Liver (tissue), 9 donors: ENCODE measurements around the gene CCDC102B. TPM values are rescaled to one million over a fixed set of nuclear protein-coding genes. Genes with fewer than 3 reads are reported as not detected.

Source experiments
- DNase-seq: peaks from one replicate; pipeline ENCODE4 v3.0.0-alpha.2; 2017; ENCODE audit warnings: low spot score
- H3K27ac ChIP-seq, 2 donors: one replicate each; pipeline ENCODE4 v1.7.0; 2013; ENCODE audit warnings: inconsistent platforms in 2 of 2, low read length in 2 of 2, control low read depth in 1 of 2, low read depth in 1 of 2, mild to moderate bottlenecking in 1 of 2
- H3K27me3 ChIP-seq, 4 donors: one replicate each; pipeline versions ENCODE4 v1.6.1 to v1.7.0; 2013; ENCODE audit warnings: low read length in 3 of 4, inconsistent platforms in 1 of 4, mild to moderate bottlenecking in 1 of 4, moderate library complexity in 1 of 4; ENCODE audit not compliant: control insufficient read depth in 4 of 4, insufficient read depth in 4 of 4
- H3K36me3 ChIP-seq, 4 donors: one replicate each; pipeline versions ENCODE4 v1.6.1 to v1.7.0; 2013; ENCODE audit warnings: low read length in 3 of 4, mild to moderate bottlenecking in 3 of 4, low read depth in 1 of 4, moderate library complexity in 1 of 4; ENCODE audit not compliant: control insufficient read depth in 4 of 4, insufficient read depth in 3 of 4
- H3K4me1 ChIP-seq, 4 donors: one replicate each; pipeline versions ENCODE4 v1.6.1 to v1.7.0; 2013; ENCODE audit warnings: low read length in 3 of 4, mild to moderate bottlenecking in 3 of 4, moderate library complexity in 1 of 4; ENCODE audit not compliant: control insufficient read depth in 4 of 4, insufficient read depth in 4 of 4
- H3K4me3 ChIP-seq, 3 donors: one replicate each; pipeline versions ENCODE4 v1.6.1 to v1.7.0; 2013; ENCODE audit warnings: low read length in 3 of 3, control low read depth in 1 of 3, low read depth in 1 of 3, mild to moderate bottlenecking in 1 of 3
- H3K9ac ChIP-seq, 2 donors: one replicate each; pipeline ENCODE4 v1.7.0; 2013; ENCODE audit warnings: low read length in 2 of 2, mild to moderate bottlenecking in 2 of 2, moderate library complexity in 2 of 2, control low read depth in 1 of 2, low read depth in 1 of 2
- H3K9me3 ChIP-seq, 4 donors: one replicate each; pipeline versions ENCODE4 v1.6.1 to v1.7.0; 2013; ENCODE audit warnings: low read length in 3 of 4; ENCODE audit not compliant: control insufficient read depth in 4 of 4
- ATF3 ChIP-seq: IDR thresholded peaks from 2 replicates; pipeline ENCODE4 v1.6.1; 2016; ENCODE audit warnings: antibody characterized with exemption
- CTCF ChIP-seq: fragments of 150-350 bp; IDR thresholded peaks from 2 replicates; pipeline ENCODE4 v1.5.1; 2017; ENCODE audit warnings: improper control_type of control experiment, low read depth, low read length; ENCODE audit not compliant: missing input control
- EGR1 ChIP-seq, 2 donors: IDR thresholded peaks; 2 replicates each; pipeline ENCODE4 v1.6.1; 2016 to 2018; ENCODE audit warnings: antibody characterized with exemption in 2 of 2, low read depth in 2 of 2
- FOXA1 ChIP-seq: IDR thresholded peaks from 2 replicates; pipeline ENCODE4 v1.6.1; 2016; ENCODE audit warnings: antibody characterized with exemption
- FOXA2 ChIP-seq: IDR thresholded peaks from 2 replicates; pipeline ENCODE4 v1.6.1; 2016; ENCODE audit warnings: antibody characterized with exemption
- GABPA ChIP-seq, 2 donors: IDR thresholded peaks in 1 of 2; conservative IDR thresholded peaks in 1 of 2; 2 replicates each; pipeline ENCODE4 v1.6.1; 2016; ENCODE audit warnings: antibody characterized with exemption in 2 of 2, mild to moderate bottlenecking in 1 of 2, moderate library complexity in 1 of 2
- HNF4A ChIP-seq, 2 donors: conservative IDR thresholded peaks; 2 replicates each; pipeline ENCODE4 v1.6.1; 2016; ENCODE audit warnings: antibody characterized with exemption in 2 of 2, mild to moderate bottlenecking in 2 of 2
- HNF4G ChIP-seq: IDR thresholded peaks from 2 replicates; pipeline ENCODE4 v1.6.1; 2016; ENCODE audit warnings: antibody characterized with exemption
- MAX ChIP-seq: IDR thresholded peaks from 2 replicates; pipeline ENCODE4 v1.6.1; 2016; ENCODE audit warnings: antibody characterized with exemption
- NR2F2 ChIP-seq: IDR thresholded peaks from 2 replicates; pipeline ENCODE4 v1.6.1; 2016; ENCODE audit warnings: antibody characterized with exemption
- RAD21 ChIP-seq, 2 donors: IDR thresholded peaks; 2 replicates each; pipeline ENCODE4 v1.6.1; 2016; ENCODE audit warnings: antibody characterized with exemption in 2 of 2, mild to moderate bottlenecking in 2 of 2
- RXRA ChIP-seq, 2 donors: IDR thresholded peaks; 2 replicates each; pipeline ENCODE4 v1.6.1; 2017 to 2018; ENCODE audit warnings: antibody characterized with exemption in 2 of 2, mild to moderate bottlenecking in 1 of 2
- SP1 ChIP-seq: IDR thresholded peaks from 2 replicates; pipeline ENCODE4 v1.6.1; 2018; ENCODE audit warnings: antibody characterized with exemption, mild to moderate bottlenecking
- TAF1 ChIP-seq: conservative IDR thresholded peaks from 2 replicates; pipeline ENCODE4 v1.6.1; 2016; ENCODE audit warnings: antibody characterized with exemption, mild to moderate bottlenecking
- YY1 ChIP-seq: IDR thresholded peaks from 2 replicates; pipeline ENCODE4 v1.6.1; 2016; ENCODE audit warnings: antibody characterized with exemption, mild to moderate bottlenecking
- WGBS: extraction: QIAGEN DNeasy Blood & Tissue Kit; methylation state at CpG from one replicate; pipeline ENCODE4 v1.1.7; 2013; 5-methylcytosine and 5-hydroxymethylcytosine counted together
- polyA plus RNA-seq, 2 donors: library from polyadenylated mRNA; stranded (reverse) in 1 of 2; unstranded in 1 of 2; fragments of 200-250 nt in 1 of 2; fragments of >200 nt in 1 of 2; fragmentation: Nextera tagmentation in 1 of 2; extraction: Ambion mirVana in 1 of 2; gene quantifications; one replicate each; pipeline versions ENCODE4 v1.2.1 to v1.2.3, GENCODE V29; 2013 to 2015
- total RNA-seq, 2 donors: library from RNA; depleted of rRNA; stranded (reverse); fragments of >200 nt; gene quantifications; one replicate each; pipeline ENCODE4 v1.2.3, GENCODE V29; 2014
- TF ChIP-seq, protein P1 (sequence below): IDR thresholded peaks from 2 replicates; pipeline ENCODE4 v1.6.1; 2016; ENCODE audit warnings: antibody characterized with exemption, mild to moderate bottlenecking
- donor health status: healthy.
- donor health status: healthy.
- donor health status: healthy.
- donor health status: healthy.
- donor health status: healthy.

The CCDC102B gene
- total and polyA plus RNA-seq, 4 donors = 0.54 to 4.5 (median 1.4) TPM

DNA sequence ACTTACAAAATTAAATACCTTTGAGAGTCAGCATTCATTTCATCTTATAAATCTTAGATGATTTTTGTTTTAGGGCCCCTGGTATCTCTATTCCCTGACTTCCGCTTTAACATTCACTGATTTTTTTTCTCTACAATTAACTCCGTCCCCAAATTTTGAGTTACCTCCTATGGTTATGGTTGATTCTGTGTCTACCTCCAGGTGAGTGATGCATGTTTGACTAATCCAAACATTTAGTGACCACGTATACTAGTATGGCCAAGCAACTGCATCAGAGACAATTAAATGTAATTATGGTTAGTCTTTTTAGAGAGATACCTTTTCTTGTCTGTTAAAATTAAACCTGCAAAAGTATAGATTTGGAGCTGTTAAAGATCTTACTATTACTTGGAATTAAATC, 120.3 kb downstream of the CCDC102B start:
- no peak overlapping the region for H3K4me3 ChIP-seq
- no peaks in the 10 kb centered on the region for H3K27me3 ChIP-seq
- WGBS = 94% methylated on average over 3 of the region's 3 CpGs
- no peaks in the 10 kb centered on the region for H3K4me1 ChIP-seq
- TF ChIP-seq FOXA2 (no peak), YY1 (no peak), SP1 (no peak), HNF4G (no peak), CTCF (no peak), FOXA1 (no peak), NR2F2 (no peak), EGR1 (IDR thresholded peaks at IDR 0.05; ENCODE audit: low read depth in 2 of 2) (no peak), RXRA (IDR thresholded peaks at IDR 0.05) (no peak), MAX (no peak), TAF1 (no peak), HNF4A (conservative IDR thresholded peaks at IDR 0.05) (no peak), RAD21 (IDR thresholded peaks at IDR 0.05) (no peak), GABPA (IDR thresholded peaks at IDR 0.05 in 1 of 2, conservative IDR thresholded peaks at IDR 0.05 in 1 of 2) (no peak)
- no peaks in the 10 kb centered on the region for H3K36me3 ChIP-seq
- H3K9me3 ChIP-seq = no peaks in the 10 kb centered on the region
- no peak overlapping the region for H3K9ac ChIP-seq
- H3K27ac ChIP-seq = no peak overlapping the region
- DNase-seq = no peak

DNA sequence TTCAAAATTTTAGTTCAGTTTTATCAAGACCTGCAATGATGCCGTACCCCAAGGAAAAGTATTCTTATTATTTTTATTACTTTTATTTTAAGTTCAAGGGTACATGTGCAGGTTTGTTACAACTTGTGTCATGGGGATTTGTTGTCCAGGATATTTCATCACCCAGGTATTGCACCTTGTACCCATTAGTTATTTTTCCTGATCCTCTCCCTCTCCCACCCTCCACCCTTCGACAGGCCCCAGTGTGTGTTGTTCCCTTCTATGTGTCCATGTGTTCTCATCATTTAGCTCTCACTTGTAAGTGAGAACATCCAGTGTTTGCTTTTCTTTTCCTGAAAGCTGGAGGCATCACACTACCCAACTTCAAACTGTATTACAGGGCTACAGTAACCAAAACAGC, 122.0 kb downstream of the CCDC102B start:
- Histone ChIP-seq H3K4me1 (no peaks in the 10 kb centered on the region), H3K36me3 (no peaks in the 10 kb centered on the region), H3K9ac (no peak overlapping the region), H3K4me3 (no peak overlapping the region), H3K9me3 (no peaks in the 10 kb centered on the region), H3K27me3 (no peaks in the 10 kb centered on the region), H3K27ac (no peak overlapping the region)
- no peak for DNase-seq
- 76% methylated on average over 2 of the region's 2 CpGs for WGBS
- TF ChIP-seq RXRA (IDR thresholded peaks at IDR 0.05) = no peak
- no peak for TF ChIP-seq FOXA2
- TF ChIP-seq HNF4A (conservative IDR thresholded peaks at IDR 0.05) = peak in 1 of 2 donors; percentile 30
- no peak for TF ChIP-seq EGR1 (IDR thresholded peaks at IDR 0.05; ENCODE audit: low read depth in 2 of 2)

- Histone ChIP-seq H3K4me1 (no peaks in the 10 kb centered on the region), H3K27me3 (no peaks in the 10 kb centered on the region), H3K9me3 (no peaks in the 10 kb centered on the region), H3K4me3 (no peak overlapping the region), H3K36me3 (no peaks in the 10 kb centered on the region), H3K9ac (no peak overlapping the region), H3K27ac (no peak overlapping the region)
- TF ChIP-seq, protein P1, sequence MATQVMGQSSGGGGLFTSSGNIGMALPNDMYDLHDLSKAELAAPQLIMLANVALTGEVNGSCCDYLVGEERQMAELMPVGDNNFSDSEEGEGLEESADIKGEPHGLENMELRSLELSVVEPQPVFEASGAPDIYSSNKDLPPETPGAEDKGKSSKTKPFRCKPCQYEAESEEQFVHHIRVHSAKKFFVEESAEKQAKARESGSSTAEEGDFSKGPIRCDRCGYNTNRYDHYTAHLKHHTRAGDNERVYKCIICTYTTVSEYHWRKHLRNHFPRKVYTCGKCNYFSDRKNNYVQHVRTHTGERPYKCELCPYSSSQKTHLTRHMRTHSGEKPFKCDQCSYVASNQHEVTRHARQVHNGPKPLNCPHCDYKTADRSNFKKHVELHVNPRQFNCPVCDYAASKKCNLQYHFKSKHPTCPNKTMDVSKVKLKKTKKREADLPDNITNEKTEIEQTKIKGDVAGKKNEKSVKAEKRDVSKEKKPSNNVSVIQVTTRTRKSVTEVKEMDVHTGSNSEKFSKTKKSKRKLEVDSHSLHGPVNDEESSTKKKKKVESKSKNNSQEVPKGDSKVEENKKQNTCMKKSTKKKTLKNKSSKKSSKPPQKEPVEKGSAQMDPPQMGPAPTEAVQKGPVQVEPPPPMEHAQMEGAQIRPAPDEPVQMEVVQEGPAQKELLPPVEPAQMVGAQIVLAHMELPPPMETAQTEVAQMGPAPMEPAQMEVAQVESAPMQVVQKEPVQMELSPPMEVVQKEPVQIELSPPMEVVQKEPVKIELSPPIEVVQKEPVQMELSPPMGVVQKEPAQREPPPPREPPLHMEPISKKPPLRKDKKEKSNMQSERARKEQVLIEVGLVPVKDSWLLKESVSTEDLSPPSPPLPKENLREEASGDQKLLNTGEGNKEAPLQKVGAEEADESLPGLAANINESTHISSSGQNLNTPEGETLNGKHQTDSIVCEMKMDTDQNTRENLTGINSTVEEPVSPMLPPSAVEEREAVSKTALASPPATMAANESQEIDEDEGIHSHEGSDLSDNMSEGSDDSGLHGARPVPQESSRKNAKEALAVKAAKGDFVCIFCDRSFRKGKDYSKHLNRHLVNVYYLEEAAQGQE = no peak
- TF ChIP-seq ATF3 = no peak
- 89% methylated on average over 3 of the region's 3 CpGs for whole genome bisulfite sequencing
- no peak for DNase-seq
Observed at GRCh38 chr18:68922392-68922791, 124.5 kb downstream of the CCDC102B start.
